ENCODE data around the gene ADI1.

The ADI1 gene

GRCh38 chr2:3479430-3480320 lies 39.7 kb downstream of the ADI1 start:
- no peak for DNase-seq

DNA sequence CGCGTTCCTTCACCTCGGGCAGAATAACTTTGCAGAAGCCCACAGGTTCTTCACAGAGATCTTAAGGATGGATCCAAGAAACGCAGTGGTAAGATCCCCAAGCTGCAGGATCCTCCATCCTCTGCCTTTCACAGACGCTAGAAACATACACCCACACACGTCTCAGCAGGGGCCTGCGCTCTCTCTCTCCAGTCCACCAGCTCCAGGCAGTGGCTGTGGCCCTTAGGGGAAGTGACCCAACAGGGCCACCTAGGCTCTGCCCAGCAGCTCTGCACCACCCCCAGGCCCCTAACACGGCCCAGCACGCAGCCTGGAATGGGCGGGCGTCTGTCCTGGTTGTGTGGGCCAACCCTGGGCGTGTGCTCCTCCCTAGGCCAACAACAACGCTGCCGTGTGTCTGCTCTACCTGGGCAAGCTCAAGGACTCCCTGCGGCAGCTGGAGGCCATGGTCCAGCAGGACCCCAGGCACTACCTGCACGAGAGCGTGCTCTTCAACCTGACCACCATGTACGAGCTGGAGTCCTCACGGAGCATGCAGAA lies 40.4 kb downstream of the ADI1 start:
- no peak for DNase-seq

GRCh38 chr2:3476985-3477327 lies 42.4 kb downstream of the ADI1 start:
- no peak for DNase-seq

GRCh38 chr2:3476321-3476984 lies 42.9 kb downstream of the ADI1 start:
- DNase-seq = no peak

- DNase-seq = no peak
Measured at GRCh38 chr2:3475771-3476170, 43.6 kb downstream of the ADI1 start.

- no peak for DNase-seq
Measured at GRCh38 chr2:3472966-3473365, 46.4 kb downstream of the ADI1 start.

- no peak for DNase-seq
Measured at GRCh38 chr2:3472296-3472695, 47.0 kb downstream of the ADI1 start.

GRCh38 chr2:3470856-3471737 lies 48.2 kb downstream of the ADI1 start:
- no peak for DNase-seq

GRCh38 chr2:3470166-3470651 lies 49.1 kb downstream of the ADI1 start:
- DNase-seq = no peak

DNA sequence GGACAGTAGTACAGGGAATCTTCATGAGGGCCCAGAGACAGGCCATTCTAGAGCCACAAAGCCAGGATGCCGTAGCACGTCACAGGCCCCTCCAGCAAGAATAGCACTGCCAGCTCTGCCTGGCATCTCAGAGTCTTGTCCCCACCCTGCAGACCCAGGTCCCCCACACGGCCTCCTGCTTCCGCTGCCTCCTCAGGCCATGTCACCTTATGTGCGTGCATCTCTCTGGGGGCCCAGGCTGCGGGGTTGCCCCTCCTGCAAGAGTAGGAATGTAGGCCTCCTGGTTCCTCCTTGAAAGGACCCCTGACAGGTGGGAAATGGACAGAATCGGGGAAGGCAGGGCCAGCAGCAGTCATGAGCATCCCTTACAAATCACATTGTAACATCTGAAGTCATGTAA lies 49.8 kb downstream of the ADI1 start:
- DNase-seq = no peak

- no peak for DNase-seq
Measured at GRCh38 chr2:3468296-3468988, 50.9 kb downstream of the ADI1 start.

- no peak for DNase-seq
Measured at GRCh38 chr2:3467654-3468053, 51.7 kb downstream of the ADI1 start.

GRCh38 chr2:3466966-3467365 lies 52.4 kb downstream of the ADI1 start:
- DNase-seq = no peak

DNA sequence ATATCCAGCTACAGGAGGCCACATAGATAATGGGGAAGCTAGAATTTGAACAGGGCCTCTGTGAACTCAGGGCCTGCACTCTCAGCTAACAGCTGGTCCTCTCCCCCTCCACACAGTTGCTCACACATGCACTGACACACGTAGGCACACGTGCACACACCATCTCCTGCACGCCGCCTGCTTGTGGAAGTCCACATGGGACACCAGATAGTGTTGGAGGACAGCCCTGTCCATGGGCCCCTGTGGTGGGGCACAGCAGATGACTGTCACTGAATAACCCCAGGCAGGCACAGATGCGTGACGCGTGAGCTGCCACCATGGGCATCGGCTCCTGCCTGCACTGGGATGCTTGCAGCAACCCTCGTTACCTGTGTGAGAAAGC lies 52.9 kb downstream of the ADI1 start:
- DNase-seq = no peak

GRCh38 chr2:3465844-3466481 lies 53.4 kb downstream of the ADI1 start:
- DNase-seq = no peak

DNA sequence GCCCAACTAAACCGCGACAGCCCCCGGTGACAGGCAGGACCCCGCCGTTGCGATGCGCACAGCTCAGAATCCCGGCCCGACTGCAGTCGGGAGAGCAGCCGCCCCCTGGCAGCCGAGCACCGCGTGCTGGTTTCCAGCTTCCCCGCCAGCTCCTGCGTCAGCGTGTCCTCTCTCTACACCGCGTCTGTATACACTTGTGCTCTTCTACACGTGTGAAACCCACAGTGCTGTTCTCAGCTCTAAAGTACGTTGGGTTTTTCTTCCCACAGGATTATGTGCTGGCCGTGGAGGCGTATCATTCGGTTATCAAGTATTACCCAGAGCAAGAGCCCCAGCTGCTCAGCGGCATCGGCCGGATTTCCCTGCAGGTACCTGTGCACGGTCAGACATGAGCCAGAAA lies 54.0 kb downstream of the ADI1 start:
- DNase-seq = no peak

DNA sequence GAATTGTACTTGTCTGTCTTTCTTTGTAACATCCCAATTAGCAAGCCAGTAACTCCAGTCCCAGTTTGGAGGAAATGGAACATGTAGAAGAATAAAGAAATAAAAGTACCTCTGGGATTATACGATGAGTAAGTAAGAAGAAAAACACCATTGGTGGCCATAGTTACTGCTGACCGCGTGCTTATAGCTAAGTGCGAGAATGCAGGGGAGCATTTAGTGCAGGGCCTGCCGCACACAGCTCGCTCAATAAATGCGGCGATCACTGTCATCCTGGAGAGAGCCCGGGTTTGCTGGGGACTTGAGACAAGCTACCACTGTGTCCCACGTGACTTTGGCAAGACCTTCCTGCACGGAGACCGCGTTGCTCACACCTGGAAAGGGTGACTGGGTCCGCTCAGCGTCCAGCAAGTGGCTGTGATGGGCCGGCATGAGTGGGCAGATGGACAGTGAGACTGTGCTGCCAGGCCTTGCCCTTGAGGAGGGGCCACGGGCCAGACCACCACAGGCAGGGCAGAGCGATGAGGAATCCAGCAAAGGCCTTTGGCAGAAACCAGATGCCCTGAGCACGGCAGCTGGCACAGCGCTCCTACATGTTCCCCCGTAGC lies 54.8 kb downstream of the ADI1 start:
- no peak for DNase-seq

GRCh38 chr2:3463944-3464343 lies 55.4 kb downstream of the ADI1 start:
- no peak for DNase-seq

DNA sequence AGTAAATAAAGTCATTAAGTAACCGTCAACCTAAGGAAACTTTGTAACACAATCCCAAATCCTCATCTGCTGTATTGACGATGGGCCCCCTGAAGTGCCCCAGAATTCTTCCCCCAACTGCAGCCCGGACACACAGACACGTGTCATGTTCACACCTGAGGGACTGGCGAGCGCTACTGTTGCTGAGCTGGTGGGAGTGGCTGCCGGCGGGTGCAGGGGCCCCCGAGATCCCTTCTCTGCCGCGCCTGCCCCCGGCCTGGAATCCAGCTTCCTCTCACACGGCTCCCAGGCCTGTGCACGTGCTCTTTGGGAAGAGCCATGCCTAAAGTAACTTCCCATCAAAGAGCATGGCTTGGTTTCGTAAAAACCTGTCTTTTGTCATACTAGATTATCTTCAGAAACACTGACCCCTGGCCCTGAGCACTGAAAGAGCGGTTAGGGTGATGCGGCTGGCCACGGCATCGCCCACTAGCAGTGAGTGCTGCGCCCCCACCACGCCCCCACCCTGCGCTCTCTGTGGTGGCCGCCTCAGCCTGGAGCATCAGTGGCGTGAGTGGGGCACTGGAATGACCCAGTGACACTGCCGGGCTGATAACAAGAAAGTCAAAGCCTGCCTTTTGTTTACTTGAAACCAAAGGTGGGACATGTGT lies 56.0 kb downstream of the ADI1 start:
- no peak for DNase-seq

DNA sequence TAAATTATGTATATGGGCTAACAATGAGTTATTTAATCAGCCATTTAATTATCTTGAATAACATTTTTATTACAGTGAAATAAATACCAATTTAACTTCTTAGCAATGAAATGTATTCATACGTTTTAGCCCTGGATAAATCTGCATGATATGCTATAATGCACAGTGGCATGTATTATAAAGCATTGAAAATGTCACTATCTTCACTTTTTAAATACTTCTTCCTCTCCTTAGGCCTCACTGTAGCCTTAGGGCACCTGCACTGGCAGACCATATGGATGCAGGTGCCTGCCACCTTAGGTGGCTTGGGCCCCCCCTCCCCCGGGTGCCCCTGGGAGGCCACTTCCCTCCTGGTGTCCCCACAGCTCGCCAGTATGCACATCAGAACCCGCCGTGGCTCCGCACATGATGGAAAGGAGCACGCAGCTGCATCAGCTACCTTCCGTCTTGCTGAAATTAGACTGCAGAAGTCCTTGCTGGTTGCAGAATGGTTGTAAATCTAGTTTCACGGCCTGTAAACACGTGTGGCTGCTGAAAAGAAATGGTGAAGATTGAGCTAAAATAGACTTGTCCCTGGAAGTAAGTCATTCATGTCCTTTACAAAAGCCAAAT lies 56.7 kb downstream of the ADI1 start:
- no peak for DNase-seq

All from stimulated activated CD4-positive, alpha-beta T cell treated with anti-CD3 and anti-CD28 coated beads, Interleukin-2, amount 100 ng/mL, for 48 hours (primary cell).